ENCODE measurements around the gene PAPLN. TPM values are rescaled to one million over a fixed set of nuclear protein-coding genes. Genes with fewer than 3 reads are reported as not detected.

Gene PAPLN
- total RNA-seq, 1 experiment from 2014 or later = 22.2 TPM

DNA sequence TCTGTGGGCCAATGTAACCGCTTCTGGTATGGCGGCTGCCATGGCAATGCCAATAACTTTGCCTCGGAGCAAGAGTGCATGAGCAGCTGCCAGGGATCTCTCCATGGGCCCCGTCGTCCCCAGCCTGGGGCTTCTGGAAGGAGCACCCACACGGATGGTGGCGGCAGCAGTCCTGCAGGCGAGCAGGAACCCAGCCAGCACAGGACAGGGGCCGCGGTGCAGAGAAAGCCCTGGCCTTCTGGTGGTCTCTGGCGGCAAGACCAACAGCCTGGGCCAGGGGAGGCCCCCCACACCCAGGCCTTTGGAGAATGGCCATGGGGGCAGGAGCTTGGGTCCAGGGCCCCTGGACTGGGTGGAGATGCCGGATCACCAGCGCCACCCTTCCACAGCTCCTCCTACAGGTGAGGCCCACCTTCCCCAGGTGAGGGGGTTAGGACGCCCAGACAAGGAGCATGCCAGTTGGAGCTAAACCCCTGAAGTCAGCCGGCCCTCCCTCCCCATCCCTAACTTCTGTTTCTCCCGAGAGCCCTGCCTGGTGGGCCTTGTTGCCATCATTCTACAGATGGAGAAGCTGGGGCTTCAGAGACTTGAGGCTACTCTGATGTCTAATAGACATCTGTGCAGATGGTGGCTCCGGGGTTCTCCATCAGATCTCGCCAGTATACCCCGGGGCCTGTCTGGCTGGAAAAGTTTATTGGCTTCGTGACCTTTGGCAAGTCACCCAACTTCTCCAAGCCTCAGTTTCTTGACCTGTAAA, 25.3 kb downstream of the PAPLN start:
- ATAC-seq (no peak), DNase-seq (ENCODE audit: low read depth, low spot score) (no peak)
- no peaks in the 10 kb centered on the region for H3K9me3 ChIP-seq (ENCODE audit: control insufficient read depth, insufficient read depth, low read depth, low read length)
- no TSS peak for BruUV-seq (replicated peaks)
- no peak overlapping the region for H3K4me3 ChIP-seq (ENCODE audit: low read depth in 2 of 2, low read length in 2 of 2)
- no peaks in the 10 kb centered on the region for H3K4me1 ChIP-seq (ENCODE audit: control insufficient read depth, insufficient read depth, low read length)
- TF ChIP-seq TCF7L2 (IDR thresholded peaks at IDR 0.05; ENCODE audit: low read depth, low read length) = no peak
- no peak for TF ChIP-seq POLR2AphosphoS5 (IDR thresholded peaks at IDR 0.05; ENCODE audit: low read depth, low read length)
- no peak for TF ChIP-seq SIN3A (IDR thresholded peaks at IDR 0.05; ENCODE audit: borderline replicate concordance, insufficient read depth, low read depth, low read length)
- no peak for TF ChIP-seq REST (IDR thresholded peaks at IDR 0.05; ENCODE audit: insufficient read depth in 1 of 2, low read depth in 2 of 2, low read length in 1 of 2)
- no peak for TF ChIP-seq CTCF (IDR thresholded peaks at IDR 0.05)
- H3K27ac ChIP-seq (ENCODE audit: low read length) = no peak overlapping the region
- in situ Hi-C loops (cut with HindIII; ENCODE audit: low pct_unique_long_range_greater_than_20kb, low sequenced_read_pairs) (no loop called here), intact Hi-C loops (cut with micrococcal nuclease; ENCODE audit: unreplicated experiment) (no loop called here)
- no peaks in the 10 kb centered on the region for H3K27me3 ChIP-seq (ENCODE audit: control insufficient read depth, insufficient read depth, low read length)
- no peaks in the 10 kb centered on the region for H3K36me3 ChIP-seq (ENCODE audit: control insufficient read depth, insufficient read depth, low read length)
- ChIA-PET CTCF (no interaction called here), POLR2A (no interaction called here)

- CTCF ChIA-PET = no interaction called here
- TF ChIP-seq CTCF (IDR thresholded peaks at IDR 0.05) (no peak), REST (IDR thresholded peaks at IDR 0.05; ENCODE audit: insufficient read depth in 1 of 2, low read depth in 2 of 2, low read length in 1 of 2) (no peak), SIN3A (IDR thresholded peaks at IDR 0.05; ENCODE audit: borderline replicate concordance, insufficient read depth, low read depth, low read length) (no peak), TCF7L2 (IDR thresholded peaks at IDR 0.05; ENCODE audit: low read depth, low read length) (no peak), POLR2AphosphoS5 (IDR thresholded peaks at IDR 0.05; ENCODE audit: low read depth, low read length) (no peak)
- POLR2A ChIA-PET = no interaction called here
- ATAC-seq = no peak
- DNase-seq (ENCODE audit: low read depth, low spot score) = no peak
- no TSS peak for BruUV-seq (replicated peaks)
- Histone ChIP-seq H3K27me3 (ENCODE audit: control insufficient read depth, insufficient read depth, low read length) (no peaks in the 10 kb centered on the region), H3K27ac (ENCODE audit: low read length) (no peak overlapping the region), H3K36me3 (ENCODE audit: control insufficient read depth, insufficient read depth, low read length) (no peaks in the 10 kb centered on the region), H3K4me1 (ENCODE audit: control insufficient read depth, insufficient read depth, low read length) (no peaks in the 10 kb centered on the region), H3K4me3 (ENCODE audit: low read depth in 2 of 2, low read length in 2 of 2) (no peak overlapping the region), H3K9me3 (ENCODE audit: control insufficient read depth, insufficient read depth, low read depth, low read length) (no peaks in the 10 kb centered on the region)
- intact Hi-C loops (cut with micrococcal nuclease; ENCODE audit: unreplicated experiment) = no loop called here
- in situ Hi-C loops (cut with HindIII; ENCODE audit: low pct_unique_long_range_greater_than_20kb, low sequenced_read_pairs) = no loop called here
These were observed 26.3 kb downstream of the PAPLN start for GRCh38 chr14:73263606-73264005.
